ELF-1 (cell line): ENCODE data around the gene FRK.
"Not testable (repeated sequence)": the region's sequence is repeated elsewhere in the genome, so short reads cannot be mapped to it uniquely, and the experiment has no call there.

ENCODE experiments used
- DNase-seq: peaks from one replicate; pipeline ENCODE4 v3.0.0-alpha.2; 2016; ENCODE audit warnings: low read depth, low spot score

FRK gene

GRCh38 chr6:115891111-115891669 lies 169.5 kb downstream of the FRK start:
- DNase-seq: no peak

DNA sequence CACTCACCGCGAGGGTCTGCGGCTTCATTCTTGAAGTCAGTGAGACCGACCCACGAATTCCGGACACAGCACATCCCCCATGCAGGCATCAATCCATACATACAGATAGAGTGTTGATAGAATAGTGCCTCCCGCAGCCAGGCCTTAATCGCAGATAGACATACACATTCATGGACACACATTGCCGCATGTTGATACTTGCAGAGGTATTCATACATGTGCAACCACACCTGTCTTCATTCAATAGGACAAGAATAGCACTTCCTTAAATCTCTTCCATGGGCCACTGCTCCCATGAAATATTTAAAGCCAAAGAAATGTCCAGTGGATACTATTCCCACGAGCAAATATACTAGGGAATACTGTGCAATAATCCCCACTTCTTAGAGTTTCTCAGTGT lies 170.5 kb downstream of the FRK start:
- no peak for DNase-seq

DNA sequence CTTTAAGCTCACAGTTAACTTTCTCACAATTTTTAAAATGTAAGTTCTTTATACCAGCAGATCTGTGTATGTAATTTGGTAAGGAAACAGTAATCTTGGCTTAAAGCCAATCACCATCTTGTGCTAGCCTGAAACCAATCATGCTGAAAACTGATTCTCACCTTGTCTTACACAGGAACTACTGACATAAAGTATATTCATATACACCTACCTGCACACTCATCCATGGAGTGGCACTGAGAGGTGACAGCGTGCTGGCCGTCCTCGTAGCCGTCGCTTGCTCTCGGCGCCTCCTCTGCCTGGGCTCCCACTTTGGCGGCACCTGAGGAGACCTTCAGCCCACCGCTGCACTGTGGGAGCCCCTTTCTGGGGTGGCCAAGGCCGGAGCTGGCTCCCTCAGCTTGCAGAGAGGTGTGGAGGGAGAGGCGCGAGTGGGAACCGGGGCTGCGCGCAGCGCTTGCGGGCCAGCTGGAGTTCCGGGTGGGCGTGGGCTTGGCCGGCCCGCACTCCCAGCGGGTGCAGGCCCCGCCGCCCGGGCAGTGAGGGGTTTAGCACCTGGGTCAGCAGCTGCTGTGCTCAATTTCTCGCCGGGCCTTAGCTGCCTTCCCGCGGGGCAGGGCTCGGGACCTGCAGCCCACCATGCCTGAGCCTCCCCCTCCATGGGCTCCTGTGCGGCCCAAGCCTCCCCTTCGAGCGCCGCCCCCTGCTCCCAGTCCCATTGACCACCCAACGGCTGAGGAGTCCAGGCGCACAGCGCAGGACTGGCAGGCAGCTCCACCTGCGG lies 171.8 kb downstream of the FRK start:
- DNase-seq: not testable (repeated sequence)

DNA sequence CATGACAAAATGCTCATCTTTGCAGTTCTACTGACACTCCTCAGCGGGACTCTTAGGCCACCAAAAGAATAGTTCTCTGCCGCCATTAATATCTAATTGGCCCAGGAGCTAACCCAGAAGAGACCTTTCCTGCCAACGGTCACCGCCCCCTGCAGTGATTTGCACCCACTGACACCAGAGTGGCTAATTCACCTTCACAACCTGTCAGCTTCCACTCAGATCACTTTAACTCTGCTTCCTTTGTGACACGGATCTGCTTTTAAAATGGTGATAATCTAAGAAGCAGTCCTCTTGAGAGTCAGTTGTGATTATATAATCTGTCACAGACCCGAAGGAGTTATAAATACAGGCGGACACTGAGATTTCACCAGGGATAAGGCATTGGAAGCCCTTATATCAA lies 172.8 kb downstream of the FRK start:
- DNase-seq: no peak

- DNase-seq: no peak
These were observed 174.9 kb downstream of the FRK start for GRCh38 chr6:115885636-115886366.

- no peak for DNase-seq
These were observed 177.9 kb downstream of the FRK start for GRCh38 chr6:115882771-115883170.

DNA sequence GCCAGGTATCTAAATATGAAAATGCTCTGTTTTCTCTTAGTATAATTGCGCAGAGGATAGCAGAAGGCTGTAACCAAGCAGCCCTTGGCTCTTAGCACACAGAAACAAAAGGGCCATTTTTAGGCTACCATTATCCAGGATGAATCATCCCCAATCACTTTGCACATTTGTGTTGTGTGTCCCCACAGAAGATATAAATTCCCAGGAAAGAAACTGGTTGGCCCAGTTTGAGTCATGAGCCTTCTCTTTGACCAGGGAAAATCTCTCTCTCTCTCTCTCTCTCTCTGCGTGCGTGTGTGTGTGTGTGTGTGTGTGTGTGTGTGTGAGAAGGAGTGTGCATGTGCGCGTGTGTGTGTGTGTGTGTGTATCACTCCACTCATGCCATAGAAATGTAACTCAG lies 178.5 kb downstream of the FRK start:
- peak; percentile 17 for DNase-seq
